Trophoblast cell (in vitro differentiated cells and primary cell): ENCODE measurements around the gene SLC12A4.
A peak's percentile ranks its signal among the peaks of the same experiment; 100 is the strongest.

Source experiments
- DNase-seq, 2 donors: peaks; one replicate each; pipeline ENCODE4 v3.0.0-alpha.2; 2016
- H2AFZ ChIP-seq: 2 replicates; pipeline ENCODE4 v1.6.1; 2013; ENCODE audit warnings: low read length, moderate library complexity, mild to moderate bottlenecking; ENCODE audit not compliant: insufficient read depth, poor library complexity
- H2AK5ac ChIP-seq: 2 replicates; pipeline ENCODE4 v1.6.1; 2013; ENCODE audit warnings: mild to moderate bottlenecking, low read length
- H2BK120ac ChIP-seq: 2 replicates; pipeline ENCODE4 v1.6.1; 2013; ENCODE audit warnings: low read length, mild to moderate bottlenecking, moderate library complexity; ENCODE audit not compliant: insufficient read depth, poor library complexity
- H2BK12ac ChIP-seq: 2 replicates; pipeline ENCODE4 v1.6.1; 2013; ENCODE audit warnings: mild to moderate bottlenecking, low read length, moderate library complexity
- H2BK5ac ChIP-seq: 2 replicates; pipeline ENCODE4 v1.6.1; 2013; ENCODE audit warnings: low read length, low read depth, moderate library complexity, mild to moderate bottlenecking; ENCODE audit not compliant: poor library complexity
- H3K14ac ChIP-seq: 2 replicates; pipeline ENCODE4 v1.6.1; 2013; ENCODE audit warnings: mild to moderate bottlenecking, low read length
- H3K18ac ChIP-seq: 2 replicates; pipeline ENCODE4 v1.6.1; 2013; ENCODE audit warnings: mild to moderate bottlenecking, low read length
- H3K23ac ChIP-seq: 2 replicates; pipeline ENCODE4 v1.6.1; 2013; ENCODE audit warnings: low read length
- H3K27ac ChIP-seq: 2 replicates; pipeline ENCODE4 v1.5.1; 2013; ENCODE audit warnings: low read depth, mild to moderate bottlenecking, inconsistent platforms, low read length, moderate library complexity
- H3K27me3 ChIP-seq: 2 replicates; pipeline ENCODE4 v1.6.1; 2013; ENCODE audit warnings: inconsistent platforms, mild to moderate bottlenecking, low read length, moderate library complexity; ENCODE audit not compliant: insufficient read depth
- H3K36me3 ChIP-seq, 2 experiments: 1 replicate in 1 of 2; 2 replicates in 1 of 2; pipeline ENCODE4 v1.6.1; 2013; ENCODE audit warnings: low read length in 2 of 2, mild to moderate bottlenecking in 2 of 2, moderate library complexity in 1 of 2; ENCODE audit not compliant: insufficient read depth in 2 of 2, control insufficient read depth in 1 of 2
- H3K4ac ChIP-seq: 2 replicates; pipeline ENCODE4 v1.6.1; 2013; ENCODE audit warnings: low read depth, mild to moderate bottlenecking, low read length, moderate library complexity
- H3K4me1 ChIP-seq, 2 experiments: 1 replicate in 1 of 2; 2 replicates in 1 of 2; pipeline ENCODE4 v1.6.1; 2013; ENCODE audit warnings: low read length in 2 of 2, mild to moderate bottlenecking in 2 of 2, moderate library complexity in 1 of 2; ENCODE audit not compliant: insufficient read depth in 2 of 2, control insufficient read depth in 1 of 2
- H3K4me2 ChIP-seq: 2 replicates; pipeline ENCODE4 v1.6.1; 2013; ENCODE audit warnings: inconsistent platforms, mild to moderate bottlenecking, low read length, moderate library complexity
- H3K4me3 ChIP-seq: 2 replicates; pipeline ENCODE4 v1.5.1; 2013; ENCODE audit warnings: mild to moderate bottlenecking, low read depth, low read length, inconsistent platforms
- H3K79me1 ChIP-seq: one replicate; pipeline ENCODE4 v1.6.1; 2013; ENCODE audit warnings: low read length
- H3K79me2 ChIP-seq: 2 replicates; pipeline ENCODE4 v1.6.1; 2013; ENCODE audit warnings: low read length, mild to moderate bottlenecking; ENCODE audit not compliant: control insufficient read depth, insufficient read depth, poor library complexity
- H3K9ac ChIP-seq: 2 replicates; pipeline ENCODE4 v1.6.1; 2013; ENCODE audit warnings: mild to moderate bottlenecking, low read length
- H3K9me3 ChIP-seq: 2 replicates; pipeline ENCODE4 v1.6.1; 2013; ENCODE audit warnings: low read depth, mild to moderate bottlenecking, control low read depth, inconsistent platforms, low read length; ENCODE audit not compliant: insufficient read depth
- H4K12ac ChIP-seq: 2 replicates; pipeline ENCODE4 v1.6.1; 2013; ENCODE audit warnings: low read depth, mild to moderate bottlenecking, low read length, moderate library complexity
- H4K8ac ChIP-seq: 2 replicates; pipeline ENCODE4 v1.6.1; 2013; ENCODE audit warnings: low read depth, mild to moderate bottlenecking, low read length, moderate library complexity
- H4K91ac ChIP-seq: one replicate; pipeline ENCODE4 v1.6.1; 2013; ENCODE audit warnings: low read depth, mild to moderate bottlenecking, low read length, moderate library complexity
- WGBS: extraction: QIAGEN DNeasy Blood & Tissue Kit; methylation state at CpG from one replicate; pipeline ENCODE4 v1.1.7; 2013; ENCODE audit warnings: missing lambda C conversion rate; ENCODE audit not compliant: insufficient read length, insufficient coverage; ENCODE audit errors: extremely low coverage; 5-methylcytosine and 5-hydroxymethylcytosine counted together

SLC12A4 gene

DNA sequence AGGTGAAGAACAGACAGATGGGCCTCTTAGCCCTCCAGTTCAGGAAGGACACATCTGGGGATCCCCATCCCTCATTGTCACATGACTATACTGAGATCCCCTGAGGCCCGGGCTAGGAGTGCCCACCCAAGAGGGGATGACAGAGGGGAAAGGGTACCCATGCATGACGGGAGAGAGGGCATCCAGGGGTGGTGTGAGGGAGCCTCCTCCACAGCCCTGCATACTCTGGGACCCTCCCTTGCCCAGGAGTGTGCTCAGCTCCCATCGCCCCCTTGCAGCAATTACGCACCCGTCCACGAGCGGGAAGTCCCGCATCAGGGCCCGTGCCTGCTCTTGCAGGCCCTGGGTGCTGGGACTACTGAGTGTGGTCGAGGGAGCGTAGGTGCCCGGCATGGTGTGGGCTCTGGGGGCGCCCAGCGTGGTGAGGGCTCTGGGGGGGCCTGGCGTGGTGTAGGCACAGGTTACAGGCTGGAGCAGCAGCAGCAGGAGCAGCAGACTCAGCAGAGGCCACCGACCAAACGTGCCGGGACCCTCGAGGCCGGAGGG lies 24.3 kb upstream of the SLC12A4 start:
- peaks cover 1% of the 10 kb centered on the region for H3K79me2 ChIP-seq
- H3K27ac ChIP-seq = no peak overlapping the region
- no peak overlapping the region for H3K14ac ChIP-seq
- H4K8ac ChIP-seq = peak overlapping the region; percentile 1
- H2AFZ ChIP-seq = no peak overlapping the region
- H4K12ac ChIP-seq = no peak overlapping the region
- H3K9ac ChIP-seq = no peak overlapping the region
- no peak overlapping the region for H3K4me2 ChIP-seq
- no peak overlapping the region for H3K4ac ChIP-seq
- no peak overlapping the region for H3K23ac ChIP-seq
- no peaks in the 10 kb centered on the region for H3K36me3 ChIP-seq
- H2BK120ac ChIP-seq = no peak overlapping the region
- H3K18ac ChIP-seq = no peak overlapping the region
- H2BK12ac ChIP-seq = no peak overlapping the region
- H4K91ac ChIP-seq = no peak overlapping the region
- DNase-seq = no peak
- H3K4me3 ChIP-seq = no peak overlapping the region
- H3K9me3 ChIP-seq = no peaks in the 10 kb centered on the region
- peaks cover 3 to 5% of the 10 kb centered on the region in 2 experiments for H3K4me1 ChIP-seq
- no peak overlapping the region for H2AK5ac ChIP-seq
- no peak overlapping the region for H2BK5ac ChIP-seq
- no CpG with 5 or more reads among the region's 20 CpGs for WGBS
- no peaks in the 10 kb centered on the region for H3K27me3 ChIP-seq
- H3K79me1 ChIP-seq = peaks cover 2% of the 10 kb centered on the region

DNA sequence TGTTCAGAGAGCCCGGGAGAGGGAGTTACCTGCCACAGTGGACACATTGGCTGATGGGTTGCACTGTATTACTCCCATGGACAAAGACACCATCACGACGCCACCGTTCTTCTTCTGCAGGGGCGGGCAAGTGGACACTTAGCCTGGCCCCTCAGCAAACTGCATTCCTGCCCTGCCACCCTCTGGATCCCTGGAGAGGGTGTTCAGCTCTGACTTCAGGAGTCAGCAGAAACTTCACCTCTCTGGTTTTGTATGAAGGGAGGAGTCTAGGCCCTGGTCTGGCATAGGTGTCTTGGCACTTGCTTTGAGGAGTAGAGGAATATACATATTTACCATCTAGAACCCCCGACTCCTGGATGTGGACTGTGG lies 21.6 kb upstream of the SLC12A4 start:
- Histone ChIP-seq H3K36me3 (no peaks in the 10 kb centered on the region), H2BK120ac (no peak overlapping the region), H3K18ac (no peak overlapping the region), H3K4me3 (no peak overlapping the region), H3K23ac (no peak overlapping the region), H3K4me1 (peaks cover 3 to 8% of the 10 kb centered on the region in 2 experiments), H3K9ac (no peak overlapping the region), H2AFZ (no peak overlapping the region), H2BK5ac (no peak overlapping the region), H3K4me2 (no peak overlapping the region), H3K27ac (no peak overlapping the region), H3K79me1 (peaks cover 2% of the 10 kb centered on the region), H2AK5ac (no peak overlapping the region), H3K14ac (no peak overlapping the region), H3K79me2 (peaks cover 1% of the 10 kb centered on the region), H2BK12ac (no peak overlapping the region), H3K27me3 (no peaks in the 10 kb centered on the region), H4K91ac (no peak overlapping the region), H4K8ac (no peak overlapping the region), H3K4ac (no peak overlapping the region), H3K9me3 (no peaks in the 10 kb centered on the region), H4K12ac (no peak overlapping the region)
- WGBS = no CpG with 5 or more reads among the region's 6 CpGs
- no peak for DNase-seq

DNA sequence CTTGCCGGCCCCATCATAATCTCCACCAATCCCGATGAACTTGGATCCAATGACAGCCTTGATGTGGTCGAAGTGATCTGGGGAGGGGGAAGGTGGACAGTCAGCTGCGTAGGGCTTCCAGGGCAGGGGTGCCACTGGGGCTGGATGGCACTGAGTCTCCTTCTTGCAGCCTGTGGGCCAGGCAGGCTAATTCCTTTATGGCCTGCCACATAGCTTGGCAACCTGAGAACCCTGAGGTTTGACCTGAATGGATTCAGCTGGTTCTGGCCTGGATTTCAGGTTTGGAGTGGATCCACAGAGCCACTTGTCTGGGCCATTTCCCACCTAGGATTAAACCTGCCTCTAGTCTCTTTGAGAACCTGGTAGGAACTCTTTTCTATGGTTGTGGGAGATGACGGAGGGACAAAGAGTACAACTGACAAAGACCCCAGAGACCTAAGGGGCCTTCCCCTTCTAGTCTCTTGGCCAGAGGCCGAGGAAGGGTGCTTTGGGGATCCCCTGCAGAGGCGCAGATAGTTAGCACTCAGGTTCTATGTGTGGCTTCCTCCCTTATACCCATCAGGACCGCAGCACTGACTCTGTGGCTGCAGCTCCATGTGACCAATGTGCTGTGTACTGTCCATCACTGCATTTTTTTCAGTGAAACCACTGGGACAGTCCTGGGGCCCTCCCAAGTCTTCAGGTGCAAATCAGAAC lies 21.0 kb upstream of the SLC12A4 start:
- Histone ChIP-seq H3K23ac (no peak overlapping the region), H2BK5ac (no peak overlapping the region), H3K9me3 (no peaks in the 10 kb centered on the region), H3K27me3 (no peaks in the 10 kb centered on the region), H3K4me1 (peaks cover 3 to 8% of the 10 kb centered on the region in 2 experiments), H3K14ac (no peak overlapping the region), H3K79me2 (peaks cover 1% of the 10 kb centered on the region), H3K4me2 (no peak overlapping the region), H3K4ac (no peak overlapping the region), H3K36me3 (no peaks in the 10 kb centered on the region), H4K8ac (no peak overlapping the region), H2BK12ac (no peak overlapping the region), H3K18ac (no peak overlapping the region), H3K9ac (no peak overlapping the region), H3K27ac (no peak overlapping the region), H2AFZ (no peak overlapping the region), H4K91ac (no peak overlapping the region), H2AK5ac (no peak overlapping the region), H3K4me3 (no peak overlapping the region), H4K12ac (no peak overlapping the region), H3K79me1 (peaks cover 2% of the 10 kb centered on the region), H2BK120ac (no peak overlapping the region)
- no CpG with 5 or more reads among the region's 8 CpGs for WGBS
- DNase-seq = no peak

DNA sequence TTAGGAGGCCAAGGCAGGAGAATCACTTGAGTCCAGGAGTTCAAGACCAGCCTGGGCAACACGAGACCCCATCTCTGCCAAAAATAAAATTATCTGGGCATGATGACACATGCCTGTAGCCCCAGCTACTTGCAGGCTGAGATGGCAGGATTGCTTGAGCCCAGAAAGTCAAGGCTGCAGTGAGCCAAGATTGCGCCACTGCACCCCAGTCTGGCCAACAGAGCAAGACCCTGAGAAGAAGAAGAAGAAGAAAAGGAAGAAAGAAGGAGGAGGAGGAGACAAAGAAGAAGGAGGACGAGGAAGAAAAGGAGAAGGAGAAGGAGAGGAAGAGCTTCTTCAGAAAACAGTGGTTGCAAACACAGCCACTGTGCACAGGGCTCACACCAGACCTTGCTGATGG lies 20.2 kb upstream of the SLC12A4 start:
- H3K18ac ChIP-seq = no peak overlapping the region
- H2BK12ac ChIP-seq = no peak overlapping the region
- no peak overlapping the region for H3K4ac ChIP-seq
- peaks cover 3 to 6% of the 10 kb centered on the region in 2 experiments for H3K4me1 ChIP-seq
- H2AK5ac ChIP-seq = no peak overlapping the region
- no peak overlapping the region for H2AFZ ChIP-seq
- no peaks in the 10 kb centered on the region for H3K9me3 ChIP-seq
- no peak overlapping the region for H3K14ac ChIP-seq
- H3K4me3 ChIP-seq = no peak overlapping the region
- H4K8ac ChIP-seq = no peak overlapping the region
- no peak overlapping the region for H3K23ac ChIP-seq
- H3K27me3 ChIP-seq = no peaks in the 10 kb centered on the region
- peaks cover 2% of the 10 kb centered on the region for H3K79me1 ChIP-seq
- H4K91ac ChIP-seq = no peak overlapping the region
- H3K79me2 ChIP-seq = peaks cover 1% of the 10 kb centered on the region
- no peak overlapping the region for H4K12ac ChIP-seq
- H3K4me2 ChIP-seq = no peak overlapping the region
- H3K27ac ChIP-seq = no peak overlapping the region
- DNase-seq = no peak
- H2BK5ac ChIP-seq = no peak overlapping the region
- no CpG with 5 or more reads among the region's 3 CpGs for WGBS
- H3K36me3 ChIP-seq = no peaks in the 10 kb centered on the region
- no peak overlapping the region for H3K9ac ChIP-seq
- no peak overlapping the region for H2BK120ac ChIP-seq
